ENCODE data around the gene CYP3A7.
"Not testable (repeated sequence)": the region's sequence is repeated elsewhere in the genome, so short reads cannot be mapped to it uniquely, and the experiment has no call there.

Gene CYP3A7

GRCh38 chr7:99667179-99667578, 67.8 kb downstream of the CYP3A7 start:
- DNase-seq (ENCODE audit: low spot score): no peak

GRCh38 chr7:99666013-99666395, 69.0 kb downstream of the CYP3A7 start:
- DNase-seq (ENCODE audit: low spot score): no peak

GRCh38 chr7:99665312-99666012, 69.5 kb downstream of the CYP3A7 start:
- no peak for DNase-seq (ENCODE audit: low spot score)

GRCh38 chr7:99657879-99658278, 77.1 kb downstream of the CYP3A7 start:
- DNase-seq (ENCODE audit: low spot score): not testable (repeated sequence)
